Germinal center (tissue), 1 donor: ENCODE data around the gene TCF7L2.
A peak's percentile ranks its signal among the peaks of the same experiment; 100 is the strongest.

Experiments used
- DNase-seq: peaks from one replicate; pipeline ENCODE4 v3.0.0; 2012; ENCODE audit warnings: mixed read lengths, low spot score

The TCF7L2 gene

DNA sequence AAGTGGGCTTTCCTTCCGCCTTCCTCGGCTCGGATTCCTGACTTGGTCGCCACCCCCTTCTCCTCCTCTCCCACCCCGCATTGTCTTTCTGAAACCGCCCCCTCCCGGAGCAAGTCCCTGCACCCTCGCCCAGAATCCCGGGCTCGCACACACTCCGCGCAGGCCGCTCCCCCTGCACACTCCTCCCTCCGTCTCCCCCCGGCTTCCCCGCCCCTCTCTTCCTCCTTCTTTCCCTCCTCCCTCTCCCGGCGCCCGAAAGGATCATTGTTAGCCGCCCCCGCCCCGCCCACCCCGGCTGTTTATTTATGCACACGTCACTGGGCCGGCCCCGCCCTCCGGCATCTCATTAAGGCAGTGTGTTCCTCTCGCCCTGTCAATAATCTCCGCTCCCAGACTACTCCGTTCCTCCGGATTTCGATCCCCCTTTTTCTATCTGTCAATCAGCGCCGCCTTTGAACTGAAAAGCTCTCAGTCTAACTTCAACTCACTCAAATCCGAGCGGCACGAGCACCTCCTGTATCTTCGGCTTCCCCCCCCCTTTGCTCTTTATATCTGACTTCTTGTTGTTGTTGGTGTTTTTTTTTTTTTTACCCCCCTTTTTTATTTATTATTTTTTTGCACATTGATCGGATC is at the start of gene TCF7L2:
Gene TCF7L2, plus strand, starts transcription at position 373 of the 633 bp plus-strand sequence. CDS start 510 bp downstream, outside the sequence.
- DNase-seq, result peak; percentile 63

DNA sequence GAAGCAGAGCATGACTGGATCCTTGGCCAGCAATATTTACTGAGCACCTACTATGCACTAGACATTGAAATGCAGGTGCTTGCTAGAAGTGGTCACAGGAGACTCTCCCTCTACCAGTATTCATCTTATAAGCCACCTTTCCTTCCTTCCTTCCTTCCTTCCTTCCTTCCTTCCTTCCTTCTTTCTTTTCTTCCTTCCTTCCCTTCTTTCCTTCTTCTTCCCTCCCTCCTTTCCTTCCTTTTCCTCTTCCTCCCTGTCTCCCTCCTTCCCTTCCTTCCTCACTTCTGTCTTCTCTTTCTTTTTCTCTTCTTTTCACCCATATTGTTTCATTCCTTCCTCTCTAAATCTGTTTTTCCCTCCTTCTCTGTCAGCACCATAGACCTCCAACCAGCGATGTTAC is 47.3 kb upstream of the TCF7L2 start:
- no peak for DNase-seq

DNA sequence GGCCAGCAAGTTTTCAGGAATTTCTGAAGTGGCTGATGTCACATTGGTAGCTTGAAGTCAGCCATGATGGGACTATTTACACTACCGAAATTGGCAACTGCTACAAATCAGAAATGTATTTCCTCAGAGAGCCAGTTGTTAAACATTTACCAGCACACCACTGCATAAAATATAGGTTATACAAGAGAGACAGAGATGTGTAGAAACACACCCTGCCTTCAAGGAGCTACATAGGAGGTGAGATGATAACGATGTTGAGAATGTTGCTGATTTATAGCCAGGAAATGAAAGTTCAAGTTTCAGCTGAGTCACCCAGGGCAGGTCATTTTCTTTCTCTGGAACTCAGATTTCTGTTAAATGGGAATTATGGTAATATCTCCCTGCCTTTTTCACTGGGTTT is 46.0 kb upstream of the TCF7L2 start:
- DNase-seq, result no peak

GRCh38 chr10:112906945-112907344 is 43.1 kb upstream of the TCF7L2 start:
- DNase-seq, result no peak

GRCh38 chr10:112907893-112908292 is 42.2 kb upstream of the TCF7L2 start:
- DNase-seq, result no peak

- DNase-seq, result no peak
These were observed 38.8 kb upstream of the TCF7L2 start for GRCh38 chr10:112911206-112911605.

DNA sequence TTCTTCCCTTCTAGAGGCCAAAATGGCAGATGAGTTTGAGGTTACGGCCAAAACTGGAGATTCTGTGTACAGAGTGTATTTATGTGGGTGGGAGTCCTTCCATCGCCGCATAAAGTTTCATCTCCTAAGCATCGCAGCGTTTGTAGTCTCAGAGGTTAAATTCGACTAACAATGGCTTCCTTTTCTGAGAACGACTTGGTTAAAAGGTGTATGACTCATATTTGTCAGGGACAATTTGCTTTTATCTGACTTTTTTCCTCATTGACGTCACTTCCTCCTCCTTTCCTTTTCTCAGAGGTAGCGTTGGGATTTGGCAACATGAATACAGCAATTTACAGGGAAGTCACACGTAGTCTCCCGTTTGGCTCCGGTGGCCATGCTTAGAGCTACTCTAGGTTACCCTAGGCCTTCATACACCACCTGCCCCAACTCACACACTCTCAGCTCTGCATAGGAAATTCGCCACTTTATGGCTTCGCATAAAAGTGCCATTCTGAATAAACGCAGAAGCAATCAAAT is 37.6 kb upstream of the TCF7L2 start:
- no peak for DNase-seq

- no peak for DNase-seq
These were observed 36.8 kb upstream of the TCF7L2 start for GRCh38 chr10:112913255-112913654.

- no peak for DNase-seq
These were observed 36.3 kb upstream of the TCF7L2 start for GRCh38 chr10:112913661-112914287.

GRCh38 chr10:112914288-112914952 is 35.6 kb upstream of the TCF7L2 start:
- no peak for DNase-seq

- DNase-seq, result no peak
These were observed 34.2 kb upstream of the TCF7L2 start for GRCh38 chr10:112915590-112916572.

GRCh38 chr10:112917681-112918080 is 32.4 kb upstream of the TCF7L2 start:
- DNase-seq, result no peak

GRCh38 chr10:112918771-112919170 is 31.3 kb upstream of the TCF7L2 start:
- DNase-seq, result no peak

DNA sequence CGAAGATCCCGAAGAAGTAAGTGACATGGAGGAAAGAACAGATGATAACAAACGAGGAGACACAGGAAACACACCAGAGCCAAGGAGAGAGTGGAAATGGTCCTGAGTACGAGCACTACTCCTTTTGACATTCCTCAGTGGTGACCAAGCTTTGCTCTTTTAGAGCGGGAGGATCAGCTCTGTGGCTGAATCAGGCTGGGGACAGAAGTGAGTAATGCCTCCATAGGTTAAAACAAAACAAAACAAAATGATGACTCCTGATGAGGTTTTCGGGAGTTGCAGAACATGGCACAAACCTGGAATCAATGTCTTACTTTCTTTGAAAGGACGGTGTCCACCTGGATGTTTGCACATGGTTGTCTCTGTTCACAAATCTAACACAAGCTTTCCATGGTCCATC is 30.3 kb upstream of the TCF7L2 start:
- no peak for DNase-seq

GRCh38 chr10:112926906-112927688 is 22.9 kb upstream of the TCF7L2 start:
- DNase-seq, result no peak

DNA sequence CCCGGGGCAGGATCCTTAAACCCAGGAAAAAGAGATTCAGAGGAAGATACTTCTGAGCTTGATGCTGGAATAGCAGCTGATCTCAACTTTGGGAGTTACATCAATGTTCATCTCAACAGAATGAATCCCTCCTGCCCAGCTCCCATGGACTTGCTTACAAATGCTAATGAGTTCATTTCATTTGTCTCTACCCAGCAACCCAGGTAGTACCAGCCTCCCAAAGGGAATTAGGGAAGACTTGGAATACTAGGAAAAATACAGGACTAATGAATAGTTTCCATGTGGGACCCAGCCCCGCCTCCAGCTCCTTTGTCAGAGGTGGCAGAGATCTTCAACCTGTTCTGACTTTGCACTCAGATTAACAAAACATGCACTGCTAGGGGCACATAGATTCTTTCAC is 22.1 kb upstream of the TCF7L2 start:
- DNase-seq, result no peak

GRCh38 chr10:112932658-112933057 is 17.4 kb upstream of the TCF7L2 start:
- DNase-seq, result no peak

- no peak for DNase-seq
These were observed 15.9 kb upstream of the TCF7L2 start for GRCh38 chr10:112934193-112934592.

GRCh38 chr10:112938808-112939482 is 11.1 kb upstream of the TCF7L2 start:
- DNase-seq, result no peak

DNA sequence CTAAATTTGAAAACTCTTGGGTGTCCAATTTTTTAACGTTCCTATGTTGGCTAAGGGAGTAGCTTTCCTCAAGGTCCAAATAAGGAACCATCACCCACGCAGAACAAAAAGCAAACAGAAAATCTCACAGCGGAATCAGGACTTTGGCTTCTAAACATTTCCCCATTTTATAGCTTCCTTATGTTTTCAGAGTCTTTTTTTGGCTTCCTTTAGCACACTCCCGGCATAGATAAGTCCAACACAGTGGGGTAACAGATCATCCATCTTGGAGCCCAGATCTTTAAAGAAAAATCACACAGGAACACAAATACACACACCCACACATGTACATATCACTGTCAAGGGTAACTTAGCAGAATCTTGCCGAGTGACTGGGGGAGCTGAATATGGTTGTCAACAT is 4.2 kb upstream of the TCF7L2 start:
- DNase-seq, result no peak

DNA sequence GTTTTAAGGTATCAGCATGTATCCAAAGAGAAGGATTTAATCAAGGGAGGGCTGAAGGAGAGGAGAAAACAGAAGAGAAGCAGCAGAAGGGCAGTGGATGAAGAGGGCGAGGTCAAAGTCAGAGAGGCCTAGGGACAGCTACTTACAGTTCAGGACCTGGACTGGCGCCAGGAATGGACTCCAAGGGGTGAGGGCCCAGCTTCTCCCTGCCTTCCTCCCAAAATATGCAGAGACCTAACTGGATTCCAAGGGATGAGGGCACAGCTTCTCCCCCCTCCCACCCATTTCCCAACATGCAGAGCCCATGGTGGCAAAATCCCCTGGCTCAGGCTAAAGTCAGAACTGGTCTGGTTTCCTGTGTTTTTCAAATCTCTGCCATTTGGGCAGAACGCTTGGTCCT is 3.4 kb upstream of the TCF7L2 start:
- no peak for DNase-seq
